K562 (cell line): Measurements from ENCODE around the gene RNF151. TPM values are rescaled to one million over a fixed set of nuclear protein-coding genes. Genes with fewer than 3 reads are reported as not detected.

Experiments used
- ARID4B ChIP-seq: sonication (generic); formaldehyde crosslinking; IDR thresholded peaks from 2 replicates; pipeline ENCODE4 v1.8.0; 2022; ENCODE audit warnings: mild to moderate bottlenecking, missing genetic modification reagents
- BCOR ChIP-seq: fragments of 450-650 bp; IDR thresholded peaks from 2 replicates; pipeline ENCODE4 v1.6.1; 2016
- DACH1 ChIP-seq: fragments of 450-650 bp; IDR thresholded peaks from 2 replicates; pipeline ENCODE4 v1.6.1; 2018; ENCODE audit not compliant: partially characterized antibody
- EP400 ChIP-seq: fragments of 450-650 bp; IDR thresholded peaks from 2 replicates; pipeline ENCODE4 v1.6.1; 2017; ENCODE audit warnings: antibody characterized with exemption, mild to moderate bottlenecking, moderate library complexity
- HNRNPK ChIP-seq: fragments of 200-400 bp; formaldehyde crosslinking; IDR thresholded peaks from one replicate; pipeline ENCODE4 v1.6.1; 2018; ENCODE audit warnings: mild to moderate bottlenecking, low read depth, low read length; ENCODE audit not compliant: poor library complexity, severe bottlenecking
- L3MBTL2 ChIP-seq: fragments of 450-650 bp; IDR thresholded peaks from 2 replicates; pipeline ENCODE4 v1.6.1; 2016; ENCODE audit warnings: mild to moderate bottlenecking, moderate library complexity
- MYNN ChIP-seq, 2 experiments: sonication (generic); formaldehyde crosslinking in 1 of 2; IDR thresholded peaks; 2 replicates each; pipeline versions ENCODE4 v1.5.0 to v1.6.1; 2016 to 2020; ENCODE audit warnings: antibody characterized with exemption in 1 of 2, missing genetic modification reagents in 1 of 2
- NCOR1 ChIP-seq: fragments of 450-650 bp; IDR thresholded peaks from 2 replicates; pipeline ENCODE4 v1.6.1; 2016; ENCODE audit warnings: mild to moderate bottlenecking, moderate library complexity
- RFX1 ChIP-seq: fragments of 450-650 bp; IDR thresholded peaks from 2 replicates; pipeline ENCODE4 v1.6.1; 2016; ENCODE audit warnings: mild to moderate bottlenecking, moderate library complexity
- RFX5 ChIP-seq: IDR thresholded peaks from 2 replicates; pipeline ENCODE4 v1.6.1; 2011; ENCODE audit warnings: low read depth, mild to moderate bottlenecking, improper control_type of control experiment, low read length
- RNF2 ChIP-seq: sonication (generic); IDR thresholded peaks from 2 replicates; pipeline ENCODE4 v1.6.1; 2016
- RUNX1 ChIP-seq: sonication (generic); IDR thresholded peaks from 2 replicates; pipeline ENCODE4 v1.6.1; 2016; ENCODE audit warnings: antibody characterized with exemption, low read depth
- SMARCA4 ChIP-seq: fragments of 450-650 bp; IDR thresholded peaks from 2 replicates; pipeline ENCODE4 v1.6.1; 2016
- TAF15 ChIP-seq: fragments of 200-400 bp; formaldehyde crosslinking; IDR thresholded peaks from 2 replicates; pipeline ENCODE4 v1.6.1; 2017; ENCODE audit warnings: mild to moderate bottlenecking, low read depth, low read length, moderate library complexity
- U2AF1 ChIP-seq: fragments of 200-400 bp; formaldehyde crosslinking; optimal IDR thresholded peaks from 2 replicates; pipeline ENCODE3; 2017; ENCODE audit warnings: mild to moderate bottlenecking, low read depth, low read length, moderate library complexity
- YY1 ChIP-seq, 3 experiments: IDR thresholded peaks; 2 replicates each; pipeline ENCODE4 v1.6.1; 2011; ENCODE audit warnings: low read length in 2 of 3, mild to moderate bottlenecking in 2 of 3, moderate library complexity in 2 of 3, borderline replicate concordance in 1 of 3, control low read depth in 1 of 3, low read depth in 1 of 3; ENCODE audit not compliant: insufficient read depth in 3 of 3, insufficient replicate concordance in 2 of 3, control insufficient read depth in 1 of 3, insufficient read length in 1 of 3; ENCODE audit errors: extremely low read depth in 1 of 3
- ZBTB12 ChIP-seq: fragments of 250-450 bp; sonication (Bioruptor Pico); IDR thresholded peaks from 2 replicates; pipeline ENCODE4 v1.4.0; 2020
- ZFP1 ChIP-seq: fragments of 450-650 bp; formaldehyde crosslinking; IDR thresholded peaks from 2 replicates; pipeline ENCODE4 v1.4.0; 2020; ENCODE audit warnings: mild to moderate bottlenecking, mixed read lengths
- ZFP36 ChIP-seq: fragments of 150-350 bp; IDR thresholded peaks from 2 replicates; pipeline ENCODE4 v1.6.1; 2018; ENCODE audit warnings: low read length, low read depth; ENCODE audit not compliant: partially characterized antibody
- ZNF280A ChIP-seq: fragments of 450-650 bp; IDR thresholded peaks from 2 replicates; pipeline ENCODE4 v1.6.1; 2018; ENCODE audit warnings: mild to moderate bottlenecking, low read depth; ENCODE audit not compliant: partially characterized antibody
- polyA plus RNA-seq, 8 experiments: library from polyadenylated mRNA; depleted of rRNA in 4 of 8; stranded (reverse) in 5 of 8; unstranded in 3 of 8; fragments of >200 nt; fragmentation: Nextera tagmentation in 2 of 8; fragmentation: Illumina TruSeq in 1 of 8; extraction: Ambion mirVana in 2 of 8; extraction: Trizol in 1 of 8; gene quantifications; 2 replicates each; pipeline versions ENCODE4 v1.2.1 to v1.2.3, GENCODE V29; 2011 to 2014; ENCODE audit warnings: inconsistent platforms in 1 of 8, missing spikeins in 1 of 8
- total RNA-seq, 7 experiments: library from RNA; depleted of rRNA in 6 of 7; stranded (reverse); fragments of >200 nt in 6 of 7; fragmentation: Illumina TruSeq in 2 of 7; extraction: Trizol in 2 of 7; gene quantifications; 2 replicates each; pipeline versions ENCODE4 v1.2.1 to v1.2.3, GENCODE V29; 2011 to 2021; ENCODE audit warnings: low replicate concordance in 1 of 7

RNF151 gene
- total and polyA plus RNA-seq, 9 of the 15 experiments (the other 6 are each of a cell fraction or from before 2014, with no cell fraction given) = not detected

- TF ChIP-seq TAF15 (no peak), RUNX1 (peak; percentile 73; the same call in 1 of the 2 replicates), L3MBTL2 (peak; percentile 83), EP400 (peak; percentile 96), ZFP36 (no peak), SMARCA4 (no peak), YY1 (IDR thresholded peaks at IDR 0.05; ENCODE audit: borderline replicate concordance in 1 of 3, control insufficient read depth in 1 of 3, extremely low read depth in 1 of 3, insufficient read depth in 3 of 3, insufficient read length in 1 of 3, insufficient replicate concordance in 2 of 3, low read depth in 1 of 3, low read length in 2 of 3) (peak; percentile 99 to 100 (median 100)), NCOR1 (peak; percentile 27; the same call in 1 of the 2 replicates), HNRNPK (no peak), RNF2 (peak; percentile 50; the same call in 1 of the 2 replicates), RFX5 (peak; percentile 23; the same call in 1 of the 2 replicates), ZBTB12 (CRISPR knock-in tag) (peak; percentile 100), BCOR (no peak), RFX1 (no peak), ZNF280A (no peak), ZFP1 (CRISPR knock-in tag) (no peak; the same call in 1 of the 2 replicates), DACH1 (peak; percentile 75), U2AF1 (peak; percentile 76), MYNN (IDR thresholded peaks at IDR 0.05) (peak; percentile 71; the same call in 1 of the 2 replicates), MYNN (CRISPR knock-in tag; IDR thresholded peaks at IDR 0.05) (no peak), ARID4B (CRISPR knock-in tag) (peak; percentile 99)
Measured at GRCh38 chr16:1971796-1972489, 5.3 kb downstream of the RNF151 start, which contains the start of gene TBL3 (continued).
